ENCODE results near the gene LMOD3. TPM values are rescaled to one million over a fixed set of nuclear protein-coding genes. Genes with fewer than 3 reads are reported as not detected.

Gene LMOD3
- total RNA-seq, 1 experiment from 2014 or later = not detected

- DNase-seq (ENCODE audit: low read depth) = no peak
Measured at GRCh38 chr3:69091389-69092029, 30.9 kb downstream of the LMOD3 start.

GRCh38 chr3:69090021-69090420 is 32.4 kb downstream of the LMOD3 start:
- peak; percentile 59 for DNase-seq (ENCODE audit: low read depth)

GRCh38 chr3:69088063-69088462 is 34.3 kb downstream of the LMOD3 start:
- peak; percentile 30 for DNase-seq (ENCODE audit: low read depth)

- DNase-seq (ENCODE audit: low read depth) = no peak
Measured at GRCh38 chr3:69087030-69087791, 35.2 kb downstream of the LMOD3 start.

GRCh38 chr3:69085833-69086722 is 36.3 kb downstream of the LMOD3 start:
- DNase-seq (ENCODE audit: low read depth) = peak; percentile 87

GRCh38 chr3:69085168-69085832 is 37.1 kb downstream of the LMOD3 start:
- DNase-seq (ENCODE audit: low read depth) = peak; percentile 12

- peak; percentile 84 for DNase-seq (ENCODE audit: low read depth)
Measured at GRCh38 chr3:69084326-69085167, 37.8 kb downstream of the LMOD3 start, which contains the start of gene ARL6IP5. Gene ARL6IP5 (plus strand): TSS chr3:69084937. CDS start chr3:69085048, 111 bp downstream.

- peak; percentile 61 for DNase-seq (ENCODE audit: low read depth)
Measured at GRCh38 chr3:69082805-69083204, 39.6 kb downstream of the LMOD3 start.

- DNase-seq (ENCODE audit: low read depth) = no peak
Measured at GRCh38 chr3:69082361-69082760, 40.0 kb downstream of the LMOD3 start.

GRCh38 chr3:69081583-69082262 is 40.7 kb downstream of the LMOD3 start:
- peak; percentile 72 for DNase-seq (ENCODE audit: low read depth)

- peak; percentile 71 for DNase-seq (ENCODE audit: low read depth)
Measured at GRCh38 chr3:69080233-69080920, 42.0 kb downstream of the LMOD3 start, which contains the start of gene UBA3. Gene UBA3 (minus strand): TSS chr3:69080365. CDS start chr3:69080353, 12 bp downstream.

- DNase-seq (ENCODE audit: low read depth) = no peak
Measured at GRCh38 chr3:69079269-69080159, 42.9 kb downstream of the LMOD3 start.

GRCh38 chr3:69072928-69073327 is 49.5 kb downstream of the LMOD3 start:
- DNase-seq (ENCODE audit: low read depth) = no peak

- DNase-seq (ENCODE audit: low read depth) = no peak
Measured at GRCh38 chr3:69066121-69066520, 56.3 kb downstream of the LMOD3 start.

- no peak for DNase-seq (ENCODE audit: low read depth)
Measured at GRCh38 chr3:69065318-69065964, 57.0 kb downstream of the LMOD3 start.

GRCh38 chr3:69063636-69064035 is 58.8 kb downstream of the LMOD3 start:
- DNase-seq (ENCODE audit: low read depth) = no peak

- DNase-seq (ENCODE audit: low read depth) = no peak
Measured at GRCh38 chr3:69059688-69060087, 62.7 kb downstream of the LMOD3 start.

- DNase-seq (ENCODE audit: low read depth) = no peak
Measured at GRCh38 chr3:69058947-69059224, 63.5 kb downstream of the LMOD3 start.

All from M059J (cell line).